GM19397 (cell line): ENCODE results near the gene PSMB10.
A peak's percentile ranks its signal among the peaks of the same experiment; 100 is the strongest.
"Not testable (repeated sequence)": the region's sequence is repeated elsewhere in the genome, so short reads cannot be mapped to it uniquely, and the experiment has no call there.

Source experiments
- ATAC-seq: cut with Tn5 transposase; IDR thresholded peaks from one replicate; pipeline ENCODE4 v1.9.1; 2021; ENCODE audit warnings: mild to moderate bottlenecking, moderate library complexity; ENCODE audit not compliant: unreplicated experiment

PSMB10 gene

GRCh38 chr16:67936124-67936879, at the start of gene PSMB10:
Gene PSMB10 (minus strand): TSS chr16:67936850. CDS start chr16:67936749, 101 bp downstream.
- peak; percentile 7 for ATAC-seq

- ATAC-seq = no peak
These were observed 45.5 kb upstream of the PSMB10 start for GRCh38 chr16:67982011-67982696.

- no peak for ATAC-seq
These were observed 43.5 kb upstream of the PSMB10 start, which contains the start of gene DPEP3 for GRCh38 chr16:67979955-67980678. Gene DPEP3 (minus strand): TSS chr16:67980499. CDS start chr16:67980380, 119 bp downstream.

- no peak for ATAC-seq
These were observed 41.0 kb upstream of the PSMB10 start for GRCh38 chr16:67977469-67978227.

DNA sequence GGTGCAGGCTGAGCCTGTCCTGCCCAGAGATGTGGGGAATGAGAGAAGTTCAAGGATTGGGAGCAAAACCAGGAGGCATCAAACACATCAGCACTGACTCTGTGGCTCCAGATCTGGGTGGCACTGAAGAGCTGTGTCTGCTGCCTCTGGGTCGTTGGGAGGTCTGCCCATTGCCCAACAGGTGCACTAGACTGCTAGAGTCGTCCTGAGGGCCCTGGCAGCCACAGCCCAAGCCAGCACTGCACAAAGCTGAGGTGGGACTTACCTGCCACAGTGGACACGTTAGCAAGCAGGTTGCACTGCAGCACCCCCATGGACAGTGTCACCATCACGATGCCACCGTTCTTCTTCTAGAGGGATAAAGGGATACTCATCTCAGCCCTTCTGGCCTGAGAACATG, 40.4 kb upstream of the PSMB10 start:
- ATAC-seq = no peak

- no peak for ATAC-seq
These were observed 39.6 kb upstream of the PSMB10 start for GRCh38 chr16:67976205-67976604.

DNA sequence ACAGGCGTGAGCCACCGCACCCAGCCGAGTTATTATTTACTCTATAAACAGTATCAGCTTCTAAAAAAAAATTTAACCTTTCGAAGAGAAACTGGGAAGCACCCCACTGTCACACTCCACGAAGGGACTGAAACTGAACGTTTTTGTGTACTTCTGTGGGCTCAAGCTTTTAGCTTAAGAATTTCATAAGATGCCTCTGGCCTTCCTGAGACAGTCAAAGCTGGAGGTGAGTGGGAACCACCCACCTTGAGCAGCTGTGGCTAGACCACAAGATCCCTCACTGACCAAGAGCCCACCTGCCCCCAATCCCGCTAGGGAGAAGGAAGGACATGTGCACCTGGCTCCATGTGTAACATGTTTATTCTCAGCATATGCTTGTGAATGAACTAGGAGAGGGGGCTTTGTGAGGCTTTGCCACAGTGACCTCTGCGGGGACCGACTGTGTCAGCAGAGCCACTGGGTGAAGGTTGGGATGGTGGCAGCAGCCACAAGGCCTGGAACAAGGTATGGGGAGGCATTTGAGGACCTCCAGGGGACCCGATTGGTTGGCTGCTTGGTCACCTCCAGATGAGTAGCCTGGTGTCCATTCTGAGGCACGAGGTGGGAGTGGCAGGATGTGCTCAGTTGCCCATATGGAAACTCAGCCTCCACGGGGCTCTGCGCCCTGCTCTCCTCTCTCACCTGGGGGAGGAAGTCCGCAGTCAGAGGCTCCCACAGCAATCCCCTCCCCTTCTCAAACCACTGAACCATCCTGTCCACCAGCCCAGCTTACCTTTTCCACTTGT, 38.9 kb upstream of the PSMB10 start:
- no peak for ATAC-seq

- not testable (repeated sequence) for ATAC-seq
These were observed 35.6 kb upstream of the PSMB10 start for GRCh38 chr16:67972285-67972684.

DNA sequence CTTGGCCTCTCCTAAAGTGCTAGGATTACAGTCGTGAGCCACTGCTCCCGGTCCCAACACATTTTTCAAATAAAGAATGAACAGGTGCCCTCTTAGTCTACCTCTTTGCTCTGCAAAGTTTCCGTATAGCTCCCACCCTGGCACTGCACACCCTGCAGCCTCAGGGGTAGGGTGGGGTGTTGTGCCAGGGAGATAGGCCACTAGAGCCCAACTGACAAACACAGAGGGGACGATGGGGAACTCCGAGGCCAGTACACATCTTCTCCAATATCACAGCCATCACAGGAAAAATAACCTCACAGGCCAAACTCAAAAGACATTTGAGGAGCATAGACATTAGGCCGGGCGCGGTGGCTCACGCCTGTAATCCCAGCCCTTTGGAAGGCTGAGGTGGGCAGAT, 34.5 kb upstream of the PSMB10 start:
- no peak for ATAC-seq

DNA sequence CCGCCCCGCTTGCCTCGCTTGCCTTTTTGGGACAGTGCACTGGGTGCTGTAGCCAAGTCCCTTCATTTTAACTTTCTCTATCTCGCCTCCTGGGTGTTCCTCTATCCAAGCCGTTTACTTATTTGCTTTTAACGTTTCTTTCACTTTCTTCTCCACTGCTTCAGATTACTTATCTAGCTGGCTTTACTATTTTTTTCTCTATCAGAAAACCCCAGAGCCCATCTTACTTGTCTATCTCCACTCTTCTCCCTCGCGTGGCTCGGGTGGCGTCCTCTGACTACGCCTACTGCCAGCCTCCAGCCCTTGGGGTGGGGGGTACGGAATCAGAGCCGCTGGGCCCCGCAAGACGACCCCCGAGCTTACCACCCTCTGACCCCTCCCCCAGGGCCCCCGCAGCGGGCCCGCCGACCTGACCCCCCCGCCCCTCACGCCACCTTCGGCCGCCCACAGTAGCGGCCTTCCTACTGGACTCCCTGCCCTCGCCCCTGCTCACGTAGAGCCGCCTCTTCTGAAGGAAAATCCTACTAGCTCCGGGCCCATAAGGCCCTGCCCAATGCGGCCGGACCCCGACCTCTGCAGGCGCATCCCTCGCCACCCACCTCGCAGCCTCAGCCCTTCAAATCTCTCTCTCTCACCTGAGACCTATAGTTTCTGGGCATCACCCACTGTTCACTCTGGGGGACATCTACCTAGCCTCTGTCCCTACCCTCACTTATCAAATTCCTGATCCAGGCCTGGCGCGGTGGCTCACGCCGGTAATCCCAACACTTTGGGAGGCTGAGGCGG, 32.8 kb upstream of the PSMB10 start:
- ATAC-seq = no peak

GRCh38 chr16:67968400-67969253, 32.0 kb upstream of the PSMB10 start, which contains the start of gene SLC12A4:
Gene SLC12A4 (minus strand): TSS chr16:67968637. CDS start chr16:67968553, 84 bp downstream.
- peak; percentile 86 for ATAC-seq

DNA sequence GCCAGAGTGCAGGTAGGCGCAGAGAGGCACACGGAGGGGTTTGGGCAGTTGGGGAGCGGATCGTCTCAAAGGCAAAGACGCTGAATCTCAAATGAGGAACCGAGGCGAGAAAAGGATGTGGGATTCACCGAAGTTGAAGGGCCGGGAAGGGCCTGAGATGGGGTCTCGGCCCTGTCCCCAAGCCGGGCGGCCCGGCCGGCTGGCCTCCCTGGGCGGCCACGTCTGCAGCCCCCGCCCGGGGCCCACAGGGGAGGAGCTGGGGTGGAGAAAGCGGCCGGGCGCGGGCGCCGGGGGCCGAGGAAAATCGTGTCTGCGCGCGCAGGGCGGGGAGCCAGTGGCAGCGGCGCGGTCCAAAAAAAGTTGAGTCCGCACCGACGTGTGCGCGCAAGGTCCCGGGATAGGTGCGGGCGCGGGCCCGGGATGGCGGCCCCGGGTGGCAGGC, 31.3 kb upstream of the PSMB10 start:
- ATAC-seq = peak; percentile 17

DNA sequence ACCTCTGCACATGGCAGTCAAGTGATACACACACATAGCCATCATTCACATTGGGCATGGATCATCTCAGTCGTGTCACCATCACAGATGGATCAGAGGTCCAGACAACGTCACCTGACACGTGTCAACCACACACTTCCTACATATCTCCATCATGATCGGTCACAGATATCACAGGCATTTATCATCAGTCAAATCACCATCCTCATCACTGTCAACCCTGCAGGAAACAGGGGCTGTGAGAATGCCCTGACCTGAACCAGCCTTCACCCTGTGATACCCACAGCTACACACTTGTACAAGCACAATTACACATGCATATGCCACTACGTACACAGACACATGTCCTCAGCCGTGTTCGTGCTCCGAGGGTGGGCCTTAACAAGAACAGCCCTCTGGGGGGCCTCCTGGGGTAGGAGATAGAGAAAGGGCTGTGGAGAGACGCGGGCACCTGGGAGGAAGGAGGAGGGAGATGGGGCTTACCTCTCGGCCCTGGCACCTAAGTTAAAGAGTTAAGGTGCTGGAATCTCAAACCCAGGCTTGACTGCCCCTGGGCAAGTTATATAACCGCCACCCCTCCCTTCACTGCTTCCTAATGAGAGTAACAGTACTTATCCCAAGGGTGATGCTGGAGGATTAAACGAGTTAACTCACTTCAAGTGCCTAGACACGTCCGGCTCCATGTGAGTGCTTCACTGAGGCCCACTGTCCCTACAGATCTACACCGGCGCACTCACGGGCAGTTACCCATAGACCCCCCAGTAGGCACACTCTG, 30.7 kb upstream of the PSMB10 start:
- no peak for ATAC-seq

GRCh38 chr16:67966549-67967182, 30.0 kb upstream of the PSMB10 start:
- ATAC-seq = no peak

DNA sequence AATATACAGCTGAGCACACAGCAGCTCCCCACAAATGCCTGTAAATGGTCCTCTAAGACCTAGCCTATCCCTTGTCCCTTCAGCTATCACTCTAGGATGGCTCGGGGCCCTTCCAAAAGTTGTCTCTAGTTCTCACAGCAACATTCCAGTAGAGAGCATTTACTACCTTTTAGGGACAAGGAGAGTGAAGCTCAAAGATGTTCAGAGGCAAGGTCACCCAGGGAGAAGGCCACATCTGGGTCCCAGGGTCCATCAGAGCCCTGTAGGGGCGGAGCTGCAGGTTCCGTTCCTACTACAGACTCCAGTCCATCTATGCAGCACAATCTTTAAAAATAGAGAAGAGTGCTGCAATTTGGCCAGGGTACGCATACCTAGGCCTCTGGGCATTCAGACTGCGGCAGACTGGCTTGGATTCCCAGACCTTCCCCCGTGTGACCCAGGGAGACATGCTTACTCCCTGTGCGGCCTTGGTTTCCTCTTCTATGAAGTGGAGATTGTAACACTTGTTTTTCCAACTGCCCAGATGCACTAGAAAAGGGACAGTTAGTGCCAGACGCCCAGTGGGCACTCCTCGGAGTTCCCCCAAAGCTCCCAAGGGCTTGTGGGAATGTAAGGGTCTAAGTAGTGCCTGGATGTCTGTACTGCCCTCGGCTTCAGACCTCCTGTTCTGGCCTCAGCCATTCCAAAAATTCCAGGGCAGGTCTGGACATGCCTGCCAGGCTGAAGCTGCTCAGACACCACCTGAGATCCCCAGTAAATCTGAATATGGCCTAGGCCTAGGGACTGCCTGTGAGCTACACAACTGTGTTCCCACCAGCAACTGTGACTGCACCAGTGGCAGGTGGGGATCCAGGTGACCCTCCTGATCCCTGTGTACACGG, 29.3 kb upstream of the PSMB10 start:
- no peak for ATAC-seq
